Vagina (tissue), 2 donors: ENCODE data around the gene STH.

Source experiments
- POLR2A ChIP-seq, 2 donors: fragments of 450-650 bp; IDR thresholded peaks; one replicate each; pipeline ENCODE4 v1.6.1; 2017; ENCODE audit warnings: antibody characterized with exemption in 2 of 2, mild to moderate bottlenecking in 2 of 2, moderate library complexity in 2 of 2
- POLR2AphosphoS5 ChIP-seq, 2 donors: sonication (generic); formaldehyde crosslinking; IDR thresholded peaks; one replicate each; pipeline ENCODE4 v1.9.0; 2017; ENCODE audit warnings: antibody characterized with exemption in 2 of 2, mild to moderate bottlenecking in 2 of 2, low read depth in 1 of 2; ENCODE audit not compliant: insufficient read depth in 1 of 2
- TF ChIP-seq, protein P1 (sequence below), 3 experiments: fragments of 450-650 bp in 2 of 3; fragments of 200-600 bp in 1 of 3; sonication (generic) in 1 of 3; IDR thresholded peaks; one replicate each; pipeline ENCODE4 v1.5.1; 2017 to 2019; ENCODE audit warnings: antibody characterized with exemption in 3 of 3, mild to moderate bottlenecking in 2 of 3, moderate library complexity in 2 of 3

- TF ChIP-seq, protein P1, sequence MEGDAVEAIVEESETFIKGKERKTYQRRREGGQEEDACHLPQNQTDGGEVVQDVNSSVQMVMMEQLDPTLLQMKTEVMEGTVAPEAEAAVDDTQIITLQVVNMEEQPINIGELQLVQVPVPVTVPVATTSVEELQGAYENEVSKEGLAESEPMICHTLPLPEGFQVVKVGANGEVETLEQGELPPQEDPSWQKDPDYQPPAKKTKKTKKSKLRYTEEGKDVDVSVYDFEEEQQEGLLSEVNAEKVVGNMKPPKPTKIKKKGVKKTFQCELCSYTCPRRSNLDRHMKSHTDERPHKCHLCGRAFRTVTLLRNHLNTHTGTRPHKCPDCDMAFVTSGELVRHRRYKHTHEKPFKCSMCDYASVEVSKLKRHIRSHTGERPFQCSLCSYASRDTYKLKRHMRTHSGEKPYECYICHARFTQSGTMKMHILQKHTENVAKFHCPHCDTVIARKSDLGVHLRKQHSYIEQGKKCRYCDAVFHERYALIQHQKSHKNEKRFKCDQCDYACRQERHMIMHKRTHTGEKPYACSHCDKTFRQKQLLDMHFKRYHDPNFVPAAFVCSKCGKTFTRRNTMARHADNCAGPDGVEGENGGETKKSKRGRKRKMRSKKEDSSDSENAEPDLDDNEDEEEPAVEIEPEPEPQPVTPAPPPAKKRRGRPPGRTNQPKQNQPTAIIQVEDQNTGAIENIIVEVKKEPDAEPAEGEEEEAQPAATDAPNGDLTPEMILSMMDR (IDR thresholded peaks at IDR 0.05) = no peak
- no peak for TF ChIP-seq POLR2A (IDR thresholded peaks at IDR 0.05)
- TF ChIP-seq POLR2AphosphoS5 (IDR thresholded peaks at IDR 0.05; ENCODE audit: insufficient read depth in 1 of 2, low read depth in 1 of 2) = no peak
Measured at GRCh38 chr17:46042246-46042645, 43.2 kb downstream of the STH start.
